ENCODE results near the gene FRS3.

Gene FRS3

GRCh38 chr6:41740366-41741162 lies 39.1 kb downstream of the FRS3 start:
- DNase-seq, result no peak

- DNase-seq, result no peak
These were observed 40.7 kb downstream of the FRS3 start for GRCh38 chr6:41739041-41739440.

GRCh38 chr6:41737591-41738130 lies 42.0 kb downstream of the FRS3 start:
- no peak for DNase-seq

GRCh38 chr6:41736800-41737555 lies 42.7 kb downstream of the FRS3 start:
- DNase-seq, result no peak

GRCh38 chr6:41736186-41736733 lies 43.4 kb downstream of the FRS3 start:
- DNase-seq, result no peak

- DNase-seq, result peak; percentile 98
These were observed 44.1 kb downstream of the FRS3 start, which contains the start of gene TFEB for GRCh38 chr6:41735427-41736185. Gene TFEB, minus strand, starts transcription at chr6:41735608. Its CDS starts 44,395 bp downstream, at chr6:41691213.

- peak; percentile 87 for DNase-seq
These were observed 44.9 kb downstream of the FRS3 start for GRCh38 chr6:41734666-41735426.

GRCh38 chr6:41733707-41734665 lies 45.7 kb downstream of the FRS3 start:
- peak; percentile 80 for DNase-seq

- DNase-seq, result no peak
These were observed 46.4 kb downstream of the FRS3 start for GRCh38 chr6:41733360-41733706.

- DNase-seq, result peak; percentile 84
These were observed 46.9 kb downstream of the FRS3 start for GRCh38 chr6:41732591-41733359.

- DNase-seq, result no peak
These were observed 47.6 kb downstream of the FRS3 start for GRCh38 chr6:41732149-41732548.

GRCh38 chr6:41731561-41732086 lies 48.1 kb downstream of the FRS3 start:
- no peak for DNase-seq

GRCh38 chr6:41730531-41731436 lies 48.9 kb downstream of the FRS3 start:
- DNase-seq, result no peak

GRCh38 chr6:41729624-41730023 lies 50.1 kb downstream of the FRS3 start:
- no peak for DNase-seq

- no peak for DNase-seq
These were observed 50.7 kb downstream of the FRS3 start for GRCh38 chr6:41728954-41729353.

- no peak for DNase-seq
These were observed 51.4 kb downstream of the FRS3 start for GRCh38 chr6:41728073-41728936.

GRCh38 chr6:41727705-41728072 lies 52.0 kb downstream of the FRS3 start:
- no peak for DNase-seq

- DNase-seq, result no peak
These were observed 52.8 kb downstream of the FRS3 start for GRCh38 chr6:41726876-41727275.

Measured in activated CD8-positive, alpha-beta memory T cell treated with anti-CD3 and anti-CD28 coated beads for 24 hours (primary cell).